ENCODE measurements around the gene FANCG.

Gene FANCG

DNA sequence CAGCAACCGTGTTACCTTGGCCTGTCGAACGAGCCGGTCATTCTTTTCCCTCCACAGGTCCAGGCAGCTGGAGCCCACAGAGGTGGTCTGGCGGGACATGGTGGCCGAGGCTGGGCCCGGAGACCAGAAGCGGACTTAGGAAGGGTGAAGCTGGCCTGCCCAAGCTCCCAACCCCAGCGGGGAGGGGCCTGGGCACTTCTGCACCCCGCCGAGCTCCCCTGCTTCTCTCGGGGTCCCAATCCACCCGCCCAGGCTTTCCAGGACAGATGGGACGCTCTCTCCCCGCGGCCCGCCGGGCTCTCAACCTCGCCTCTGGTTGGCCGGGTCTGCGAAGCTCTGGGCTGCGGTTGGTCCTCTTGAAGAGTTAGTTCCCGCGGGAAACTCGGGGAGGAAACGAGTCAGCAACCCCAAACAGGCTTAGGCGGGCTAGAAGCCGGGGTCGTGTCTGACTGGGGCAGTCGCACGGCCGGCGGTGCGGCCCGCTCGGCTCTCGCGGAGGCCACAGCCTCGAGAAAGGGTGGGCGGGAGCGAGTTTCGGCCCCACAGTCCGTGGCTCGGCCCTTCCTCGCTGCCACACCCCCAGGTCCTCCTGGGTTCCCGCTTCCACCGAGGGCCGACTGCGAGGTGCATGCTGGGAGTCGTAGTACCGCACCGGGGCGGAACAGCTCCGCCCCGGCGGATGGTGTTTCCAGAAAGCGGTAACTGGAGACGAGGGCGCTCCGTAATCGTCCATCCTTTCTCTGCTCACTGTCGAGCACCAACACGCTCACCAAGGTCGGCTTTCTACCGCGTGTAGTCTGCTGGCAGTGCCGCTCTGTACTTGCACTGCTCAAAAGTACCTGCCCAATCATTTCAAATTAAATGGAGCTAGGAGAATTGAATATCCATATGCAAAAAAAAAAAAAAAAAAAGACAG, at the start of gene FANCG:
Gene FANCG, minus strand, starts transcription at position 517 of the 916 bp plus-strand sequence. Its CDS starts 418 bp downstream, at position 99.
- DNase-seq (ENCODE audit: low spot score) = peak; percentile 80

DNA sequence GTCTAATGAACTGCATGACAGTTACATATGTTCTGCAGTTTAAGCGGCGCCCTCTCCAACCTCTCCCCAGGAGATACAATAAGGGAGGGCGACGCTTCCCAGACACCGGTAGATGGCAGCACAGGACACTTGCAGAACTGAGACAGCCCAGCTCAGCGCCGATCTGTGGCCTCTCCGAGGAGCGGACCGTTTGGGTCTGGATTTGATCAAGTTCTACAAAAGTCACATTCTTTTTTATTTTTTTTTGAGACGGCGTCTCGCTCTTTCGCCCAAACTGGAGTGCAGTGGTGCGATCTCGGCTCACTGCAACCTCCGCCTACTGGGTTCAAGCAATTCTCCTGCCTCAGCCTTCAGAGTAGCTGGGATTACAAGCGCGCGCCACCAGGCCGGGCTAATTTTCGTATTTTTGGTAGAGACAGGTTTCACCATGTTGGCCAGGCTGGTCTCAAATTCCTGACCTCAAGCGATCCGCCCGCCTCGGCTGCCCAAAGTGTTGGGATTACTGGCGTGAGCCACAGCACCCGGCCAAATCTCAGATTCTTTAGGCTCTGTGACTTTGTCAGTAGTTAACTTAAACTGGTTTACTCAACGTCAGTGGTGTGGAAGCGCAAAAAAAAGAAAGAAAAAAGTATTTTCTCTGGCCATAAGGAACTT, 37.3 kb upstream of the FANCG start:
- peak; percentile 93 for DNase-seq (ENCODE audit: low spot score)

DNA sequence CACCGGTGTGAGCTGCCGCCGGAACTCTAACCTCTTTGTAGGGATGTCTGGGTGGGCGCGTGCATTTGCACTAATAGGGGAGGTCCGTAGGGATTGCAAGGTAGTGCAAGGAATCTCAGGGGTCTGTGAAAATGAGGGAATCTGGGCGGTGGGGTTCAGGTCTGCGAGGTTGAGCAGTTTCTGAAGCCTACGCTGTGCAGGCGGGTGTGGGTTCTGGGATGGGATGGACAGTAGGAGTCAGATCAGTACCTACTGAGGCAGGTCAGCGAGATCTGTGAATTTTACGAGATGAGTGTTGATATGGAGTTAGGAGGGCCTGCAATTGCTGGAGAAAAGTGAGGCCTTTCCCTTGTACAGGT, 36.8 kb upstream of the FANCG start:
- no peak for DNase-seq (ENCODE audit: low spot score)

DNA sequence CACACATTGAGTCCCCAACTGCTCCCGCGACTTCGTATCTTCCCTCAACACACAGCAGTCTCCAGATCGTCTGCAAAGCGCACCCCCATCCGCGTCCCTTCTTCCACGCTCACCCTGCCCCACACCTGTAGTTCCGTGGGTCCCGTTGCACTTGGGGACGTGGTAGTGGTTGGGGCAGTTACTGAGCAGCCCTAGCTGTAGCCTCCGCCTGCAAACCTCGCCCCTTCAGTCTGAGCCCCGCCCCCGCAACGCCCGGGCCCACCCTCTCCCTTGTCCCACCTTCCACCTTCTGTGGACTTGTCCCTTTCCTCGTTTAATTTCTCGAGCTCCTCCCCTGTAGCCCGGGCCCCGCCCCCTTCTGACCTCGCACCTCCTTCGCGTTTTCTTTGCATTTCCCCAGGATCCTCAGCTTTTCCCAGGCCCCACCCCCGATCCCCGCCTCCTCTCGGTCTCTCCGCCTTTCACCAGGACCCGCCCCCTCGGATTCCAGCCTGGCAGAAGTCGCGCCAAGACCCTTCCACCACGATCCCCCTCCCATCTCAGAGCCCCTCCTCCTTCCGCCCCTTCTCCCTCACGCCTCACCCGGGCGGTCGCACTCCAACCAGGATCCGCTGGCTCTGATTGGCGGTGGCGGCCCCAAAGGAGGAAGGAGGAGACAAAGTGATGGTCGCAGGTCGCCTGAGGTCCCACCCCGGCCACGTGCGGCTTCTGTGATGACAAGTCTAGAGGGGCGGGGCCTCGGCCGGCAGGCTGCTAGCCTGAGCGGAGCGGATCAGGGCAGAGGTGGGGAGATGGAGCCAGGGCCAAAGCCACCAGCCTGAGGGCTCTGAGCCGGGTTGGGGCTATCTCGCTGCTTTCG, 36.2 kb upstream of the FANCG start, which contains the start of gene ATOSB:
Gene ATOSB, minus strand, starts transcription at position 183 of the 859 bp plus-strand sequence. CDS start 7,588 bp downstream, outside the sequence.
- peak; percentile 94 for DNase-seq (ENCODE audit: low spot score)

DNA sequence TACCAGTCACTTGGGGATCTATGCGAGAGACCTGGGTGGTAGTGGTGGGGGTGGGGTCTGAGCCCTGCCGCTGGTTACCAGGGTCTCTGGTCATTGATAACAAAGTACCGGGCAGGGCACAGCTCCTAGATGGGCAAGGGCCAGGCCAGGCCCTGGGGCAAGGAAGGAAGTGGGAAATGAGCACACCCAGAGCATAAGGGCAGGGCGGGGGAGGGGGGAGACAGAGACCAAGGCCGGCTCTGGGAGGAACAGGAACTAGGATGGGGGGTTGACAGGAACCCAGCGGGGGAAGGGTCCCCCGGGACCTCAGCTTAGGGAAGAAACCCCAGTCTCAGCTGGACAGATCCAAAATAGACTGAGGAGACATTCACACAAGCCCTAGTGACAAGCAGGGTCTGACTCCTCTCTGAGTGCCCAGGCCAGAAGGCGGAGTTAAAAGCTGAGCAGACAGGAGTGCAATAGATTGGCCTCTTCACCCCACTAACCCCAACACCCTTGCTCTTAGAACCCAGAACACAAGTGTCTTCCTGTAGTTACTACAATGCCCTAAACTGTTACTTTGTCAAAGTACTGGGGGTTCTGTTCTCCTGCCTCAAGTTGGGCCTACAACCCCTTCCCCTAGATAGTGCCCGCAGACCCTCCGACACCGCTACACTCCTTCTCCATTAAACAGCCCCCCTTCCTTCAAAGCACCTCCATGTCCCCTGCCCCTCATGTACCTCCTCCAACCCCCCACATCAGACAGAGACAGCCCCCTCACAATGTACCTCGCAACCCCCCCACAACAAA, 35.3 kb upstream of the FANCG start:
- DNase-seq (ENCODE audit: low spot score) = peak; percentile 56

DNA sequence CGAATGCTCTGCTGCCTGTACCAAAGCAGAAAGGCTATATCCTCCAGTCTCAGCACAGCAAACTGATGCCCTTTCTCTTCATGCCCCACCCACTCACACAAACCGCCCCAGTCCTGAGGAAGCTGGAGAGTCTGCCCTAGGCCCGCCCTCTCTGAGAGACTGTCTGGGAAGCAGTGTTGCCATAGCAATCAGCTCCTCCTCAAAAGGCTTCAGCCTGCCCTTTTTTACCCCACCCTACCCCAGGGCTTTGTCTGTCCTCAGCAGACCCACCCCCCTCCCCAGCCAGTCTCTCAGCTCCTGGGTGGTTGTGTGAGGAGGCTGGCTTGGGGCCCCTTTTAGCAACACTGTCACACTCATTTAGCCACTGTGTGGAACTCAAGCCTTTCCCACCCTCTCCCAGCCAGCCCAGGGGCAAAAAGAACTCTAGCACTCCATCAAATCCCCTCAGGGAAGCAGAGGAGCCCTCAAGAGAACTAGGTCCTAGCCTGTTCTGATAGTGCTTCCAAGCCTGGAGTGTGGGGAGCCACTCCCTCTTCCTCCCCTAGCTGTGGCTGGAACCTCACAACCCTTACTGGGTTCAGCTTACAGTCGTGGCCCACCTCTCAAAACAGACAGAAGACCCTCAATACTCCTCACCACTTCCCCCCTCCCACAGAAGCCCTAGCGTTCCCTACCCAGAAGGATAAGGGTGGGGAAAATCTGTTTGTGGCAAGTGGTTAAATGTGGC, 34.5 kb upstream of the FANCG start:
- peak; percentile 94 for DNase-seq (ENCODE audit: low spot score)

DNA sequence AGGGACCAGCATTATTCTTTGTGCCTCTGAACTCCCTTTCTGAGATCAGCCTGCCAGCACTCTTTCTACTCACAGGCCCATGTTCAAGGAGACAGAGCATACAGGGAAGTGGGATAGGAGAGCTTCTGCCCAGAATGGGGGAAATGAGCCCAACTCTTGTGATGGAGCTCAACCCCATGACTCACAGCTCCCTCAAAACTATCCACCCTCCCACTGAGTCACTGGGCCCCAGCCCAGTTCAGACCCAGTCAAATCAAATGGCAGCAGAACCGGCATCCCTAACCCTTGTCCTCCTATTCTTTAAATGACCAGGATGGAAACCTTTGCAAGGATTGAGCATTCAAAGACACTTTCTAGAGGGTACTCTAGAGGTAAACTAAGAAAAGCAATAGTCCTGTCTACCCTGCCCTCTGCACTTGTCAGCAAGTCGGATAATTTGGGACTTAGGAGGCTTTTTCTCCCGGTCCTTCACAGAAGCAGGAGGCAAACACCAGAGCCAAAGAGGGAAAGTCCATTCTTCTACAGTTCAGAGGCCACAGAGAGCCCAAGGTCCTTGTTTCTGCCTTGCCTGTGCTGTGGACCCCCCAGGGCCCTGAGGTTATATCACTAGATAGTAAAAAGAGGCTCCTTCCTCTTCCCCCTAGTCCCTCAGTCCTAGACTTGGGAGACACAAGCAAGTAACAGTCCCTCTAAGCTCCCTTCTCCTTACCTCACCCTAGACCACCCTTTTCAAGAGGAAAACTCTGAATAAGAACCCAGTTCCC, 32.7 kb upstream of the FANCG start:
- peak; percentile 62 for DNase-seq (ENCODE audit: low spot score)

DNA sequence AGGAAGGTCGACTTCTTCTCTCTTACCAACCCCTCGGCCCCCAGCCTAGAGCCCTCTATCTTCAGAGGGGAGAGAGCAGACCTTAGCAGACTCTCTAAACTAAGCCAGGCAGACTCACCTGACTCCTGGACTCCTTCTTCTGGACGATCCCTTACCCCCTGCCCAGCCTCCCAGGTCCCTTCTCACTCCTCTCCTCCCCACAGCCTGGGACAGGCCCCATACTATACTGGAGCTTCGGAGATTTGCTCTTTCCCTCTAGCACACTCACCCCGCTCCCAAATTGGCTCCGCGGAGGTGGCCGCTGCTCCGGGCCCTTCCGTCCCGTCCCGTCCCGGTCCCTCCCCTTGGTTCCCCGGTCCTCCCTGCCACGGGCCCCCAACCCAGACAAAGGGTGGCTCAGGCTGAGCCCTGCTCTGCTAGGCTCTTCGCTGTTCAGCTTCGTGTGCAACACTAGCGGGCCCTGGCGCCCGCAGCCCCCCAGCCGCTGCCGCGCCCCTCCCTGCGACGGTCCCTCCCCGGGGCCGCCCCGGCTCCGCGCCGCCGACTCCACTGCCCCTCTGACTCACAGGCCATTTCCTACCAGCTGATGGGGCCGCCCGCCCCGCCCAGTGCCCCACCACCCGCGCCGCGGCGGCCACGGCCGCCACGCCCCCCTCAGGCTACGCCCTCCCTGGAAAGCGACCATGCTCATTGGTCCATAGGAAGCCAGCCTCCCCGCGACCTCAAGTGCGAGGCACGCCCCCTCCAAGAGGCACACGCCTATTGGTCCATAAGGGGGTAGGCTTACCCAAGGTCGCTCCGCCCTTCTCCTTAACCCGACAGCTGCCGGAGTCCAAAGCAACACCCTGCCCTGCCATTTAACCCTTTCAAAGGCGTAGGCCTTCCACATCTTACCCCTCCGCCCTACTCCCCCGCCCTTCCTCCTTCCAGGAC, 31.5 kb upstream of the FANCG start:
- DNase-seq (ENCODE audit: low spot score) = peak; percentile 99

DNA sequence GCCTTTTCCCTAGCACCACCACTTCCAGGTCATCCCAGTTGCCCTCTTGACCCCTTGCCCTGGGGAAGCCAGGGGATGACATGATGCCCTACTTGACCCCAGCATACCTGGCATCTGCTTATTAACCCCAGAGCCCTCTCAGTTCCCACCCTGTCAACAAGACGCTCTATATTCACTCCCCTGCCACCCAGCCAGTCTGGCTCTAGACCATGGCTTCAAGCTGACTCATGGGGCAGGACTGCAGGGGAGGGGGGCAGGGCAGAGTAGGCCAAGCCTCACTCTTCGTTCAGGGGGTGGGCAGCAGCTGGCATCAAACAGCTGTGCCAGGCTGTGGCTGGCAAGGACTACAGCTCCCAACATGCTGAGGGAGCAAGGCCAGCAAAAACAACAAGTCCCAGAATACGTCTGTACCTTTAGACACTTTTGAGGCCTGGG, 30.6 kb upstream of the FANCG start:
- DNase-seq (ENCODE audit: low spot score) = peak; percentile 23

DNA sequence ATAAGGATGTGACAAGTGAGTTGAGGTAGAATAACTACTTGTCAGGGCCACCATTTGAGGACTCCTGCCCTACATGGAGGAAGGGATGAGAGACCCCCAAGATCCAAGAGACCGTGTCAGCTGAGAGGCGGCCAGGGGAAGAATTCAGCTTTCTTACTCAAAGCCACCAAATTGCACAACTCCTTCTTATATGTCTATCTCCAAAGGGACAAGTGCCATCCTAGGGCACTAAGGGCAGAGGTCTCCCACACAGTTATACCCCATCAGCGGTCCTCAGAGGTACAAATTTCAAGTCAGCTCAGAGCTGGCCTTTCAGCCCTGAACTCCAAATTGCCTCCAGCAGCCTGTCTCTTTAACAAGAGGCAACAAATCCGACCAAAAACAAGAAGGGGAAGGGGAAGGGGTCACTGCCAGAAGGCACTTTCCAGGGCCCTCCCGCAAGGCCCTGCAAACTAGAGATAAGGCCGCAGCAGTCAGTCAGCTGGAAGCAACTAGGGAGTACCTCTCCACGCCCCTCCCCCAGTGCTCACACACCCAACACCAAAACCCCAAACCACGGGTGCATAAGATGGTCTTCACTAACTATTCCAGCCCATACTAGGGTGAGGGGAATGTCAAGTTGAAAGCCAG, 29.3 kb upstream of the FANCG start:
- no peak for DNase-seq (ENCODE audit: low spot score)

DNA sequence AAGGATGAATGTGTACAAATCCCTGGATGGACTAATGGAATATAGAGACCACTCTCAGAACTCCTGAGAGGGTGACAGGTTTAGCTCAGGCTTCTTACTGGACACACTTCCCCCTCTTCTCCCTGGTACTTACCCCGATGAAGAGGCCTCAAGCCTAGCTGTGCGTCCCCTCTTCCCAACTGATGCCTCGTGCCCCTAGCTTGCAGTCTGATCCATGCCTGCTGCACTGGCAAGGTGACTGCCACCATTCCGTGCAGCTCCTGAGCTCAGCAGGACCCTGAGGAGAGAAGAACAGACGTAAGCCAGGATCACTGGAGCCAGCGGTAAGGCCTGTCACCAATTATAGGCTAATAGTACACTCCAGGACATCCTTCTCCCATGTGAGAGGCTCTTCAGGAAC, 28.7 kb upstream of the FANCG start:
- no peak for DNase-seq (ENCODE audit: low spot score)

DNA sequence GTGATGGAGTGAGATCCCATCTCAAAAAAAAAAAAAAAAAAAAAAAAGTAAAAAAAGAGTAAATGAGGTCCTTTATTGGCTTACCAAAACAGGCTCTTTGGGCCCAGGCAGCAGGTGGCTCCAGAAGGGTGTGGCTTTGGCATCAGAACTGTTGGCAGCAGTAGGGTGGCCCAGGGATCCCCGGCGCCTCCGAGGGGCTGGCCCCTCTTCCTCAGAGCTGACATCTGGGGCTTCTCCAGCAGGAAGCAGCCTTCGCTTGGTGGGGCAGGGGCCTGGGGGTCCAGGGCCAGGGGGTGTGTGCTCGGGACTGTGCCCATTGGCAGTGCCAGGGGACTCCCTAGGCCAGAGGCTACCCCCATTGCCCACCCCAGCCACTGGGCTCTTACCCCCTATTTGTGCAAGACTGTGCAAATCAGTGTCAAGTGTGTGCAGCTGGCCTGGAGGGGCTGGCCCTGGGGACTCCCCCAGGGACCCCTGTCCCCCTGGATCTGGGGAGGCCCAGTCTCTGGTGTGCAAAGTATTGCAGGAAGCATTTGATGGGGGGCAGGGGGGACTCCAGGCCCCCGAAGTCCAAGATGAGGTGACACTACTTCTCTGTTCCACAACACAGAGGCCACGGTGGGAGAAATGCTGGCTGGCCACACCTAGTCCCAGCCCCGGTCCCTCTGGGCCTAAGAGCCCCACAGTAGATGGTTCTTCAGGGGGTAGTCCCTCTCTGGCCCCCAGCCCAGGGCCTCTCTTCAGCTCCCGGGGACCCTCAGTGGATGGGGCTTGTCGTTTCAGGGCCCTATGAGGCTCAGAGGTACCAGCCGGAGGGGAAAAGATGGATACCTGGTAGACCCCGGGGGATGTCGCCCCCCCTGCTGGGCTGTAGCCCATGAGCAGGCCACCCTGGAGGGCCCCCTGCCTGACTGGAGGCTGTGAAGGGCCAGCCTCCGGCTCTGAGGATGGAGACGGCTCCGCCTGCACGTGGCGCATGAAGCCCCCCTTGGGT, 27.9 kb upstream of the FANCG start:
- DNase-seq (ENCODE audit: low spot score) = no peak

DNA sequence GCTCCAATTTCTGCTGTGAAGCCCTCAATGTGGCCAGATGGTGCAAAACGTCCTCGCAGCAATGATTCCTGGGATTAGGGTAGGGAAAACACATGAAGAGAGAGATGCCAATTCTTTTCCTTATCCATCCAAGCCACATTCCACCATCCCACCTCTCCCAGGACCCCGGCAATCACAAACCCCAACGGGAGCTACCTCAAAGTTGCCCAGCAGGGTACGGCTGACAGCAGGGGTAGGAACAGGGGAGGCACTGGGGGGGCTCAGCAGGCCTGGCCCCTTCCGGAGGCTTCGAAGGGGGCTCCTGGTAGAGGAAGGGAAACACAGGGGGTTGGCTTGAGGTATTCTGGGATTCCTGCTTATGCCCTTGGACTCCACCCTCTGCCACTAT, 26.6 kb upstream of the FANCG start:
- DNase-seq (ENCODE audit: low spot score) = no peak

DNA sequence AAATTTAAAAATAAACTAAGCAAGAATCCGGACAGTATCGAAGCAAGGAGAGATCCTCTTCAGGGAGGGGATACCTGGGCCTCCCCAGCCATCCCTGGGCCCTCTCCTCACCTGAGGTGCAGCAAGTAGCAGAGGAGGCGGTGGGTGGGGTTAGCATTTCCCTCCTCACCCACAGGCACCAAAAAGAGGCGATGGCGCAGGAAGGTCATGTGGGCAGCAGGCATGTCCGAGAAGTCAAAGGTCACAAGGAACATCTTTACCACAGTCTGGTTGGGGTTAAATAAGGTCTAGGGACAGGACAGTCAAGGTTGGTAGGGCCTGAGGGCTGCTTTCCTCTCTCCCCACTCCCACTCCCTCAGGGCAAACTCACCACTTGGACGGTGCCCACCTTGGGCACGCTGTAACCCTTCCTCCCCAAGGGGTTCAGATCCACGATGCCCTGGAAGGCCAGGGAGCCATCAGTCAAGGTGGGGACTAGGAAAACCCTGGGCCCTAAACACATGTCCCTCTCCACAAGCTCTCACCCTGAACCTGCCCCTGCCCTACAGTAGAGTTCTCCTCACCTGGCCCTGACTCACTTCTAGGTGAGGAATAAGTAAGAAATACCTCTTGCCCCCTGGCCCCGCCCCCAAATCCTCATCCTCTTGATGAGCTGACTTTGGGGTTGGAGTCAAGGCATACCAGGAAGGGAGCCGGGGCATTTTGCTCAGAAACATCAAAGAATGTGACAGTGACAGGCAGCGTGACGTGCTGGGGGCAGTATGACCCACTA, 26.0 kb upstream of the FANCG start:
- no peak for DNase-seq (ENCODE audit: low spot score)

DNA sequence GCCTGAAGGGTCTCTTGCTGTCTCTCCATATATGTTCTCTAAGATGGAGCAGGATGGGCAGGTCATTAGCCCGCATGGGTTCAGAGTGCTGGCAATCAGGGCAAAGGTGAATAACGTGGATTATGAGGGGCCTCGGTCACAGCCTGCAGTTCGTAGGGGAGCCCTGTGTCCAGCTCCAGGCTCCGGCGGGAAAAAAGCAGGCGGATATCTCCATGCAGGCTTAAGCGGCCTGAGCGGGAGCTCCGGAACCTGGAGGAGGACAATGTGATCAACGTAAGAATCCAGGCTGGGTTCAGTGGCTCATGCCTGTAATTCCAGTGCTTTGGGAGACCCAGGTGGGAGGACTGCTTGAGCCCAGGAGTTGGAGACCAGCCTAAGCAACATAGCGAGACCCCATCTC, 25.4 kb upstream of the FANCG start:
- no peak for DNase-seq (ENCODE audit: low spot score)

DNA sequence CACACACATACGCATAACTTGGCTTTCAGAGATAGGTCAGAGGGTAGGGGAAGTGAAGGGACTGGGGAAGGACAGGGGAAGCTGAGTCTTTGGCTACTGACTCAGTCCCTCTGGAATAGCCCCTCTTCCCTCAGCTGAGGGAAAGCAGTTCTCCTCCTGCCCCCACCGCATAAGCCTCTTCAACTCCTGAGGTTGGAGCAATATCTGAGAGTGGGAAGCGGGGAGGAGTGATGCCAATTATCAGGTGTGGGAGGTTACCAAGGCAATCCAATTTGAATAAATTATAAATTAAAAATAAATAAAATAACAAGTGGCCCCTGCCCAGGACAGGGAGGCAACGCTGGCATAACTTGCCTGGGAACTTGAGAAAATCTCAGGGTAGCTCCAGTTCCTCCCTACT, 24.8 kb upstream of the FANCG start:
- no peak for DNase-seq (ENCODE audit: low spot score)

Measured in CD4-positive, alpha-beta T cell treated with Interleukin-2 at 100 ng/mL for 4 hours (primary cell).